Neural cell (in vitro differentiated cells): ENCODE data around the gene BRINP1. TPM values are rescaled to one million over a fixed set of nuclear protein-coding genes. Genes with fewer than 3 reads are reported as not detected.

Source experiments
- H2AFZ ChIP-seq: fragments of 200-600, 300-800 bp; sonication (generic), shearing (Covaris generic); 2 replicates; pipeline ENCODE4 v1.6.0; 2014; ENCODE audit warnings: low read depth, mild to moderate bottlenecking, antibody characterized with exemption, low read length, moderate library complexity
- H3F3A ChIP-seq: fragments of 200-600 bp; shearing (Covaris generic); 2 replicates; pipeline ENCODE4 v1.6.1; 2016; ENCODE audit warnings: mild to moderate bottlenecking, moderate library complexity, mixed read lengths, antibody characterized with exemption, low read length; ENCODE audit not compliant: insufficient read depth, poor library complexity, severe bottlenecking
- H3K27ac ChIP-seq: fragments of 200-600, 300-800 bp; sonication (generic), shearing (Covaris generic); 2 replicates; pipeline ENCODE4 v1.5.1; 2014; ENCODE audit warnings: mild to moderate bottlenecking, low read length, moderate library complexity
- H3K27me3 ChIP-seq: fragments of 300-800, 200-600 bp; sonication (generic), shearing (Covaris generic); 2 replicates; pipeline ENCODE4 v1.6.0; 2014; ENCODE audit warnings: mild to moderate bottlenecking, low read depth, low read length, moderate library complexity; ENCODE audit not compliant: insufficient read depth
- H3K36me3 ChIP-seq: fragments of 300-800, 200-600 bp; sonication (generic), shearing (Covaris generic); 2 replicates; pipeline ENCODE4 v1.5.1; 2014; ENCODE audit warnings: mild to moderate bottlenecking, antibody characterized with exemption, low read length, moderate library complexity; ENCODE audit not compliant: insufficient read depth
- H3K4me2 ChIP-seq: fragments of 300-800, 200-600 bp; sonication (generic), shearing (Covaris generic); 2 replicates; pipeline ENCODE4 v1.6.0; 2014; ENCODE audit warnings: mild to moderate bottlenecking, low read length
- H3K4me3 ChIP-seq: fragments of 300-800, 200-600 bp; sonication (generic), shearing (Covaris generic); 2 replicates; pipeline ENCODE4 v1.5.1; 2014; ENCODE audit warnings: mild to moderate bottlenecking, low read length, moderate library complexity
- H3K79me2 ChIP-seq: fragments of 200-600 bp; shearing (Covaris generic); replicated peaks from 2 replicates; pipeline ENCODE4 v1.6.0; 2014; ENCODE audit warnings: mild to moderate bottlenecking, low read length, moderate library complexity; ENCODE audit not compliant: insufficient read depth
- H3K9ac ChIP-seq: fragments of 300-800, 200-600 bp; sonication (generic), shearing (Covaris generic); 2 replicates; pipeline ENCODE4 v1.6.1; 2016; ENCODE audit warnings: mild to moderate bottlenecking, low read length, mixed read lengths
- H3K9me2 ChIP-seq: fragments of 200-600 bp; shearing (Covaris generic); 2 replicates; pipeline ENCODE4 v1.6.1; 2016; ENCODE audit warnings: mild to moderate bottlenecking, low read length, mixed read lengths; ENCODE audit not compliant: insufficient read depth
- H3K9me3 ChIP-seq: fragments of 200-600, 300-800 bp; sonication (generic), shearing (Covaris generic); 2 replicates; pipeline ENCODE4 v1.6.1; 2016; ENCODE audit warnings: mild to moderate bottlenecking, mixed run types, low read length, moderate library complexity, mixed read lengths
- H4K20me1 ChIP-seq: fragments of 200-600 bp; shearing (Covaris generic); 2 replicates; pipeline ENCODE4 v1.6.1; 2016; ENCODE audit warnings: mild to moderate bottlenecking, mixed run types; ENCODE audit not compliant: insufficient read depth
- EP300 ChIP-seq: fragments of 450-650 bp; conservative IDR thresholded peaks from 2 replicates; pipeline ENCODE4 v1.6.1; 2014; ENCODE audit warnings: antibody characterized with exemption, mild to moderate bottlenecking, moderate library complexity; ENCODE audit not compliant: poor library complexity, severe bottlenecking
- EZH2 ChIP-seq: fragments of 200-600, 300-800 bp; shearing (Covaris generic), sonication (generic); IDR thresholded peaks from 2 replicates; pipeline ENCODE4 v1.6.1; 2014; ENCODE audit warnings: antibody characterized with exemption, low read length, borderline replicate concordance, mild to moderate bottlenecking; ENCODE audit not compliant: insufficient read depth, poor library complexity, severe bottlenecking
- MXI1 ChIP-seq: fragments of 450-650 bp; conservative IDR thresholded peaks from 2 replicates; pipeline ENCODE4 v1.6.1; 2014; ENCODE audit warnings: antibody characterized with exemption, mild to moderate bottlenecking; ENCODE audit not compliant: poor library complexity, severe bottlenecking
- POLR2AphosphoS5 ChIP-seq: IDR thresholded peaks from 2 replicates; pipeline ENCODE4 v1.6.1; 2012
- RAD21 ChIP-seq: fragments of 450-650 bp; conservative IDR thresholded peaks from 2 replicates; pipeline ENCODE4 v1.6.1; 2014; ENCODE audit warnings: antibody characterized with exemption, mild to moderate bottlenecking, moderate library complexity
- SMC3 ChIP-seq: fragments of 450-650 bp; conservative IDR thresholded peaks from 2 replicates; pipeline ENCODE4 v1.6.1; 2014; ENCODE audit warnings: antibody characterized with exemption, mild to moderate bottlenecking, moderate library complexity; ENCODE audit not compliant: poor library complexity
- TAF1 ChIP-seq: IDR thresholded peaks from 2 replicates; pipeline ENCODE4 v1.6.1; 2012; ENCODE audit warnings: low read depth
- polyA plus RNA-seq: library from polyadenylated mRNA; depleted of rRNA; stranded (reverse); fragments of >200 nt; gene quantifications from 2 replicates; pipeline ENCODE4 v1.2.3, GENCODE V29; 2014
- TF ChIP-seq, protein P1 (sequence below): IDR thresholded peaks from 2 replicates; pipeline ENCODE4 v1.6.1; 2012; ENCODE audit warnings: borderline replicate concordance
- TF ChIP-seq, protein P2 (sequence below): fragments of 450-650 bp; IDR thresholded peaks from 2 replicates; pipeline ENCODE4 v1.5.1; 2014; ENCODE audit warnings: antibody characterized with exemption, mild to moderate bottlenecking, moderate library complexity; ENCODE audit not compliant: poor library complexity, severe bottlenecking

The BRINP1 gene
- polyA plus RNA-seq, 1 donor from 2014 or later, result 15.6 TPM

DNA sequence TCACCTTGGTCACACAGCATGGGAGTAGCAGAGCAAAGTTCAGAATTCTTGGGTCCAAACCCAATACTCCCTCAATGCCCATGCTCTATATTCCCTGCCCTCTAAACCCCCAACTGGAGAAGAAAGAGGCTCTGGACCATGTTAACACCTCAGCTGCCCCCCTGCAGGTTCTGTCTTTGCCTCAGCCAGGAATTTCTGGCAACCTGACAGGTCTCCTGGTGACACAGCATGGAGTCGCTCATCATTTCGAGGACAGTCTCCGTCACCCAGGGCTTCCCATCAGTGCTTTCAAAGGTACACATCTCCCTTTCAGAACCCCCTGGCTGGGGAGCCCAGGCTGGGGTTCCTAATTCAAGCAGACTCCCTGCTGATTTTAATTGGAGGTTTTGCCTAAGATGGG is 189.5 kb downstream of the BRINP1 start:
- Histone ChIP-seq H3K4me2 (no peak overlapping the region), H4K20me1 (no peaks in the 10 kb centered on the region), H3F3A (no peaks in the 10 kb centered on the region), H3K4me3 (no peak overlapping the region), H3K27ac (no peak overlapping the region), H3K27me3 (no peaks in the 10 kb centered on the region), H3K9me3 (no peaks in the 10 kb centered on the region), H3K79me2 (no peaks in the 10 kb centered on the region), H2AFZ (no peak overlapping the region), H3K9me2 (no peaks in the 10 kb centered on the region), H3K36me3 (no peaks in the 10 kb centered on the region), H3K9ac (no peak overlapping the region)
- TF ChIP-seq TAF1 (no peak), RAD21 (no peak), POLR2AphosphoS5 (no peak), EP300 (no peak), MXI1 (no peak), SMC3 (no peak), EZH2 (no peak)
- TF ChIP-seq, protein P1, sequence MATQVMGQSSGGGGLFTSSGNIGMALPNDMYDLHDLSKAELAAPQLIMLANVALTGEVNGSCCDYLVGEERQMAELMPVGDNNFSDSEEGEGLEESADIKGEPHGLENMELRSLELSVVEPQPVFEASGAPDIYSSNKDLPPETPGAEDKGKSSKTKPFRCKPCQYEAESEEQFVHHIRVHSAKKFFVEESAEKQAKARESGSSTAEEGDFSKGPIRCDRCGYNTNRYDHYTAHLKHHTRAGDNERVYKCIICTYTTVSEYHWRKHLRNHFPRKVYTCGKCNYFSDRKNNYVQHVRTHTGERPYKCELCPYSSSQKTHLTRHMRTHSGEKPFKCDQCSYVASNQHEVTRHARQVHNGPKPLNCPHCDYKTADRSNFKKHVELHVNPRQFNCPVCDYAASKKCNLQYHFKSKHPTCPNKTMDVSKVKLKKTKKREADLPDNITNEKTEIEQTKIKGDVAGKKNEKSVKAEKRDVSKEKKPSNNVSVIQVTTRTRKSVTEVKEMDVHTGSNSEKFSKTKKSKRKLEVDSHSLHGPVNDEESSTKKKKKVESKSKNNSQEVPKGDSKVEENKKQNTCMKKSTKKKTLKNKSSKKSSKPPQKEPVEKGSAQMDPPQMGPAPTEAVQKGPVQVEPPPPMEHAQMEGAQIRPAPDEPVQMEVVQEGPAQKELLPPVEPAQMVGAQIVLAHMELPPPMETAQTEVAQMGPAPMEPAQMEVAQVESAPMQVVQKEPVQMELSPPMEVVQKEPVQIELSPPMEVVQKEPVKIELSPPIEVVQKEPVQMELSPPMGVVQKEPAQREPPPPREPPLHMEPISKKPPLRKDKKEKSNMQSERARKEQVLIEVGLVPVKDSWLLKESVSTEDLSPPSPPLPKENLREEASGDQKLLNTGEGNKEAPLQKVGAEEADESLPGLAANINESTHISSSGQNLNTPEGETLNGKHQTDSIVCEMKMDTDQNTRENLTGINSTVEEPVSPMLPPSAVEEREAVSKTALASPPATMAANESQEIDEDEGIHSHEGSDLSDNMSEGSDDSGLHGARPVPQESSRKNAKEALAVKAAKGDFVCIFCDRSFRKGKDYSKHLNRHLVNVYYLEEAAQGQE, result no peak
- TF ChIP-seq, protein P2, sequence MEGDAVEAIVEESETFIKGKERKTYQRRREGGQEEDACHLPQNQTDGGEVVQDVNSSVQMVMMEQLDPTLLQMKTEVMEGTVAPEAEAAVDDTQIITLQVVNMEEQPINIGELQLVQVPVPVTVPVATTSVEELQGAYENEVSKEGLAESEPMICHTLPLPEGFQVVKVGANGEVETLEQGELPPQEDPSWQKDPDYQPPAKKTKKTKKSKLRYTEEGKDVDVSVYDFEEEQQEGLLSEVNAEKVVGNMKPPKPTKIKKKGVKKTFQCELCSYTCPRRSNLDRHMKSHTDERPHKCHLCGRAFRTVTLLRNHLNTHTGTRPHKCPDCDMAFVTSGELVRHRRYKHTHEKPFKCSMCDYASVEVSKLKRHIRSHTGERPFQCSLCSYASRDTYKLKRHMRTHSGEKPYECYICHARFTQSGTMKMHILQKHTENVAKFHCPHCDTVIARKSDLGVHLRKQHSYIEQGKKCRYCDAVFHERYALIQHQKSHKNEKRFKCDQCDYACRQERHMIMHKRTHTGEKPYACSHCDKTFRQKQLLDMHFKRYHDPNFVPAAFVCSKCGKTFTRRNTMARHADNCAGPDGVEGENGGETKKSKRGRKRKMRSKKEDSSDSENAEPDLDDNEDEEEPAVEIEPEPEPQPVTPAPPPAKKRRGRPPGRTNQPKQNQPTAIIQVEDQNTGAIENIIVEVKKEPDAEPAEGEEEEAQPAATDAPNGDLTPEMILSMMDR, result no peak

DNA sequence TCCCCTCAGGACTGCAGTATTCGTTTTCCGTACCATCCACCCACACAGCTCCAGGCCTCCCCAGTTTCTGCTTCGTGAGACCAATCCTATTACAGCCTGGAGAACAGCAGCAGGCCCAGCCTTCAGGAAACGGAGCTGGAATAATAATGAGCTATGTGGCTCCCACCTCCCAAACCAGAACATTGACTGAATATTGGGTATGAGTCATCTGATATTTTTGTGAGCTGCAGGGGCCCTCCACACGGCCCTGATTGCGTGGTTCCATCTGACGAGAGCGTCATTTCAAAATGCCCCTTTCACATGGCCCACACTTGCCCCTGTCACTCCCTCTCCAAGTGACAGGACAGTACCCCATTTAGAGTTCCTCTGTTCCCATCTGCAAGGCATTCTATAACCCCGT is 192.0 kb downstream of the BRINP1 start:
- Histone ChIP-seq H3K4me2 (no peak overlapping the region), H3K27me3 (no peaks in the 10 kb centered on the region), H3F3A (no peaks in the 10 kb centered on the region), H3K9me3 (no peaks in the 10 kb centered on the region), H3K9me2 (no peaks in the 10 kb centered on the region), H3K79me2 (no peaks in the 10 kb centered on the region), H3K36me3 (no peaks in the 10 kb centered on the region), H2AFZ (no peak overlapping the region), H3K27ac (no peak overlapping the region), H4K20me1 (no peaks in the 10 kb centered on the region), H3K4me3 (no peak overlapping the region), H3K9ac (no peak overlapping the region)
- TF ChIP-seq, protein P1, result no peak
- TF ChIP-seq EZH2 (no peak), POLR2AphosphoS5 (no peak), EP300 (no peak), RAD21 (no peak), SMC3 (no peak), MXI1 (no peak), TAF1 (no peak)
- TF ChIP-seq, protein P2, result no peak
